Epithelial cell of proximal tubule (primary cell): ENCODE data around the gene LYZL2. TPM values are rescaled to one million over a fixed set of nuclear protein-coding genes. Genes with fewer than 3 reads are reported as not detected.

Source experiments
- DNase-seq: peaks from one replicate; pipeline ENCODE4 v3.0.0-alpha.2; 2011; ENCODE audit warnings: low read depth
- H3K4me3 ChIP-seq: 2 replicates; pipeline ENCODE4 v1.5.1; 2011; ENCODE audit warnings: low read depth, mild to moderate bottlenecking, low read length
- total RNA-seq: library from RNA; depleted of rRNA; stranded (reverse); fragments of >200 nt; gene quantifications from 2 replicates; pipeline ENCODE4 v1.2.3, GENCODE V29; 2015
- TF ChIP-seq, protein P1 (sequence below): conservative IDR thresholded peaks from 2 replicates; pipeline ENCODE4 v1.5.1; 2012; ENCODE audit warnings: low read depth, mild to moderate bottlenecking, low read length

Gene LYZL2
- total RNA-seq, 1 donor from 2014 or later: not detected

DNA sequence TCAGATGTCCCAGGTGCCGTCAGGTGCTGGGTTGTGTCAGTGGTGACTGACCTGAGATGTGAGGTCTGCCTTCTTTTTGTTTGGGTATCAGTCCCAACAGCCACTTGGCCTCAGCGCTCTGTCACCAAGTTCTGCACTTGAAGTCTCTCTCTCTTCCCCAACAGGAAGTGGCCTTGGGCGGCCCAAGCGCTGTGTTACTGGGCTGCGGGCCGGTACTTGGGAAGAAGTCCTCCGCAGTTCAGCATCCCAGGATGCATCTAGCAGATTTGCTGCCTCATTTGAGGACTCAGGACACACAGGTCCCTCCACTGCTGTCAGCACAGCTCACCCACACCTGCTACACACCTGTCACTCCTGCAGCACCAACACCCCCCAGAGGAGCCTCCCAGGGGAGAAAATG, 40.1 kb downstream of the LYZL2 start:
- TF ChIP-seq, protein P1, sequence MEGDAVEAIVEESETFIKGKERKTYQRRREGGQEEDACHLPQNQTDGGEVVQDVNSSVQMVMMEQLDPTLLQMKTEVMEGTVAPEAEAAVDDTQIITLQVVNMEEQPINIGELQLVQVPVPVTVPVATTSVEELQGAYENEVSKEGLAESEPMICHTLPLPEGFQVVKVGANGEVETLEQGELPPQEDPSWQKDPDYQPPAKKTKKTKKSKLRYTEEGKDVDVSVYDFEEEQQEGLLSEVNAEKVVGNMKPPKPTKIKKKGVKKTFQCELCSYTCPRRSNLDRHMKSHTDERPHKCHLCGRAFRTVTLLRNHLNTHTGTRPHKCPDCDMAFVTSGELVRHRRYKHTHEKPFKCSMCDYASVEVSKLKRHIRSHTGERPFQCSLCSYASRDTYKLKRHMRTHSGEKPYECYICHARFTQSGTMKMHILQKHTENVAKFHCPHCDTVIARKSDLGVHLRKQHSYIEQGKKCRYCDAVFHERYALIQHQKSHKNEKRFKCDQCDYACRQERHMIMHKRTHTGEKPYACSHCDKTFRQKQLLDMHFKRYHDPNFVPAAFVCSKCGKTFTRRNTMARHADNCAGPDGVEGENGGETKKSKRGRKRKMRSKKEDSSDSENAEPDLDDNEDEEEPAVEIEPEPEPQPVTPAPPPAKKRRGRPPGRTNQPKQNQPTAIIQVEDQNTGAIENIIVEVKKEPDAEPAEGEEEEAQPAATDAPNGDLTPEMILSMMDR: no peak
- no peak overlapping the region for H3K4me3 ChIP-seq
- DNase-seq: no peak

DNA sequence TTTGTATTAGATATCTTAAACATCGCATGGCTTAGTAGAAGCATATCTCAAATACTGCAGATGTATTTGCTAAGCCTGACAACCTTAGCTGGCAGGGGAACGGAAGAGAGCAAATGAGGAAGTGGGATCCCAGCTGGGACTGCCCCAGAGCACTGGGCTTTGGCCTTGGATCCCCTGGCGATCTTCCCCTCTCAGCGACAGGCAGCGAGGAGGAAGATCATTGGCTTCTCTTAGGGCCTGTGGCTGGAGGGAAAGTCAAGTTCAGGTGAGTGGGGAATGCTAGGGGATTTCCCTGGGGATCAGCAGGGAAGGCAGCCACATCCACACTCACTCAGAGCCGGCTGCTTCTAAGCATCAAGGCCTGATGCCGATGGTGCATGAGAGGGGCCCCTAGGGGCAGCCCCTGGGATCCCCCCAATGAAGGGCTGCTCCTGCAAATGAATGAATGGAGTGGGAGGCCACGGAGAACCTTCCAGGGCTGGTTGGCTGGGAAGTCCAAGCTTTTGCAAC, 42.0 kb downstream of the LYZL2 start:
- no peak for DNase-seq
- no peak overlapping the region for H3K4me3 ChIP-seq
- TF ChIP-seq, protein P1: no peak

DNA sequence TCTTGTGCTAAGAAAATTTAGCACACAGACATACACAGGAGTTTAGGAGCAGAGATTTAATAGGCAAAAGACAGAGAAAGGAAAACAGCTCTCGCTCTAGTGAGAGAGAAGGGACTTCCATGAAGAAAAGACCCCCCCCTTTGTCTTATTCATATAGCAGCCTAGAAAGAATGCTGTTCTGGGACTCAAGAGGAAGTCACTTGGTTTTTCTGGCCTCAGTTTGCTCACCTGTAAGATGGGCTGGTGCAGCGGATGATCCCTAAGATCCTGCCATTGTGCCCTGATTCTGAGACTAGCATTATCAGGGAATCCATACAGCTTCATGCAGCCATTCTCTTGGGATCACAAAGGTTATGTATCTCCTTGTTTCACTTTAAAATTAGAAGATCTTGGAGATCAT, 42.7 kb downstream of the LYZL2 start:
- DNase-seq: no peak

DNA sequence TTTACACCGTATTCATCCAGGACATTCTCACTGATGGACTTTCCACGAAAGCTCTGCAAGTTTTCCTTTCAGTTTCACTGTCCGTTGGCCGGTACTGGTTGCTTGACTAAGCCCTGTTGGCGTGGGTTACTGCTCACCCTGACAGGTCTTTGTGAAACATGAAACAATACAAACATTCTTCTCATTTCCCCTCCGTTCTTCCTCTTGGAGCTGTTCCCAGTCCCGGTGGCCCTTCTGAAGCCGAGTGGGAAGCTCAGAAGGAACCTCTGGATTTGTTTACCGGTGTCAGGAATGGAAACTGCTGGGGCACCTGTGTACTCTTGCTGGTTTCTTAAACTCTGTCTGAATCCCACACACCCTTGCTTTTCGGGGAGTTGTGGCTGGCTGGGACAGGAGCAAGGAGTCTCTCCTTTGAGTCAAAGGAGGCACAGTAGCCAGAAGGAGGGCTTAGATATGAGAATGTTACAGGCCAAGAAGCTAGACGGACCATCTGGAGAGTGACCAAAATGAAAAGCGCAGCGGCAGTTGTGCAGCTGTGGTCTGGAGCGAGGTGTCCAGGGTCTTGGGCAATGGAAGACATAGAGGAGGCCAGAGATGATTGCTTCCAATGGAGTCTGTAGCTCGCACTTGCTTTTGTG, 45.7 kb downstream of the LYZL2 start:
- DNase-seq: peak; percentile 39
- TF ChIP-seq, protein P1: no peak
- peak overlapping the region; percentile 42 for H3K4me3 ChIP-seq

More for the DNA sequence above, 42.7 kb downstream of the LYZL2 start:
- TF ChIP-seq, protein P1: no peak
- H3K4me3 ChIP-seq: no peak overlapping the region

DNA sequence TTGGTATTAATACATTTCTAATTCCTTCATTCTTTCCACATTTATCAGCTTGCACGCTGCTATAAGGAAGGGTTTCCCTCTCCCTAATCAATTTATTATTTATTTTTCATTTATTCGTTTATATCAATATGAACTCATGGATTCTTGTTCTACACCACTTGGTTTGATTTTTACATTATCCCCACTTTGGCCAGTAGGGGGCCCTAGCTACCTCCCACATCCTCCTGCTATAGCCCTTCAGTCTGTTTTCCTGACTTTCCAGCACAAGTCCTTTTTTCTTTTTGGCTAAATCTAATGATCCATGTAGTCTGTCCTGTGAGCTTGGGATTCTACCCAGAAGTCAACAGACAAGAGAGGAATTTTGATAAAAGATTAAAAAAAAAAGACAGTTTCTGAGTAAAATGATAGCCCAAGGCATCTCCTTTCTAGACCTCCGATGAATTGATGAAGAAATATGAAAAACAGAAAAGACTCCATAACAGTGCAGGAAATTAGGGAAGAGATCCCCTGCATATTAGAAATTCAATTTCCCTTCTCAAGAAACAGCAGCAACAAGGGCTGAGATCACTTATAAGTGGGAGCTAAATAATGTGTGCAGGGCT, 47.7 kb downstream of the LYZL2 start:
- no peak for DNase-seq
- TF ChIP-seq, protein P1: peak; percentile 94
- no peak overlapping the region for H3K4me3 ChIP-seq

DNA sequence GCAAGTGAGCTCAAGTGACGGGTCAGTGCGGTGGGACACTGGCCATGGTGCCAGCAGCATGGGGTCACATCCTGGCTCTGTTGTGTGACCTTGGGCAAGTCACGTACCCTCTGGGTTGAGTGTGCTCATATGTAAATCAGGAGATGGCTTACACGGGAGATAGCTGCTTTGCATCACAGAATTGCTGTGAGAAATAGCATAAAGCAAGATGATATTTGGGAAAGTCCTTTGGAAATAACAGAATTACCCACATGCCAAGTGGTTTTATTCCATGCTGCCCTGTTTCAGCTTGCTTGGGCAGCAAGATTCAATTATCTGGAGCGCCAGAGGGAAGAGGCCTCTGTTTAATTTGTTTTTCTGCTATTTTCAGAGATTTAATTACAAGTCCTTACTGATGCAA, 48.9 kb downstream of the LYZL2 start:
- TF ChIP-seq, protein P1: no peak
- no peak for DNase-seq

More for the DNA sequence above, 48.9 kb downstream of the LYZL2 start:
- H3K4me3 ChIP-seq: no peak overlapping the region
